GM19043 (cell line): ENCODE data around the gene SLCO1A2.

Experiments
- ATAC-seq: cut with Tn5 transposase; IDR thresholded peaks from one replicate; pipeline ENCODE4 v1.9.1; 2021; ENCODE audit warnings: low read depth; ENCODE audit not compliant: unreplicated experiment

Gene SLCO1A2

DNA sequence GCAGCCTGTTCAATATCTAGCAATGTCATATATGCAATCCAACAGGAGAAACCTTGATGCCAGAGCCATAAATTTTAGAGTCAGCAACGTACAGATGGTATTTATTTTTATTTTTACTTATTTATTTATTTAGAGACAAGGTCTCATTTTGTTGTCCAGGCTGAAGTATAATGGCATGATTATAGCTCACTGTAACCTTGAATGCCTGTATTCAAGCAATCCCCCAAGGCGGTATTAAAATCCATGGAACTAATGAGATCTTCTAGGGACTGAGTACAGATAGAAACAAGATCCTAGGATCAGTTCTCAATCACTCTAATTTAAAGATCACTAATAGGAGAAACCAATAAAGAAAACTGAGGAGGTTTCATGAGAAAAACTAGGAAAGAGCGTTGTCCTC, 114.5 kb downstream of the SLCO1A2 start:
- no peak for ATAC-seq

DNA sequence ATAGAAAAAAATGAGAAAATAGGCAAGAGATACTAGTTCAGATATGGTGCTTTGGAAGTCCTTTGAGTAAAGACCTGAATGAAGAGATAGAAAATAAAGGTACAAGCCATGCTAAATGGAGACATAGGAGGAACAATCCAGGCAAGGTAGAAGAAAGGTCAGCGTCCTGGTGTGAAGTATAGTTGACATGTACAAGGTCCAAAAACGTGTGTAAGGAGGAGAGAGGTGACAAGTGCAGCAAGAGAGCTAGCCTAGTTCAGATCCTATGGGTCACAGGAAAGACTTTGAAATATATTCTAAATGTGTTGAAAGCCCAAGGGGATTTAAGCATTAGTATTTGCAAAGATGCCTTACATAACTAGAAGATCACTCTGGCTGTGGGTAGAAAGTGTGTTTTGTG, 115.5 kb downstream of the SLCO1A2 start:
- ATAC-seq: no peak
